ENCODE data around the gene CST4.
A peak's percentile ranks its signal among the peaks of the same experiment; 100 is the strongest.
"Not testable (repeated sequence)": the region's sequence is repeated elsewhere in the genome, so short reads cannot be mapped to it uniquely, and the experiment has no call there.

The CST4 gene

DNA sequence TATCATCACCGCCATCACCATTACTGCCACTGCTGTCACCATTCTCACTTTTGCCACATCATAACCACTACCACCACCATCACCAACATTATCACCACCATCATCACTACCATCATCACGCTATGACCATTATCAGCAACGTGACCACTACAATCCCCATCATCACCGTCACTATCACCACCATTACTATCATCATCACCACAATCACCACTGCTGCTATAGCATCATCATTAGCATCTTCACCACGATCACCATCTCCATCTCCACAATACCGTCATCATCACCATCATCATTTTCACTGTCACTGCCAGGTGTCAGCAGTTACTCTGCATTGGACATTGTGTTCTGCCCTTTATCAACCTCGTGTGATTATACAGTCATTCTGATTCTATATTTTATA lies 19.0 kb downstream of the CST4 start:
- TF ChIP-seq, protein P1, sequence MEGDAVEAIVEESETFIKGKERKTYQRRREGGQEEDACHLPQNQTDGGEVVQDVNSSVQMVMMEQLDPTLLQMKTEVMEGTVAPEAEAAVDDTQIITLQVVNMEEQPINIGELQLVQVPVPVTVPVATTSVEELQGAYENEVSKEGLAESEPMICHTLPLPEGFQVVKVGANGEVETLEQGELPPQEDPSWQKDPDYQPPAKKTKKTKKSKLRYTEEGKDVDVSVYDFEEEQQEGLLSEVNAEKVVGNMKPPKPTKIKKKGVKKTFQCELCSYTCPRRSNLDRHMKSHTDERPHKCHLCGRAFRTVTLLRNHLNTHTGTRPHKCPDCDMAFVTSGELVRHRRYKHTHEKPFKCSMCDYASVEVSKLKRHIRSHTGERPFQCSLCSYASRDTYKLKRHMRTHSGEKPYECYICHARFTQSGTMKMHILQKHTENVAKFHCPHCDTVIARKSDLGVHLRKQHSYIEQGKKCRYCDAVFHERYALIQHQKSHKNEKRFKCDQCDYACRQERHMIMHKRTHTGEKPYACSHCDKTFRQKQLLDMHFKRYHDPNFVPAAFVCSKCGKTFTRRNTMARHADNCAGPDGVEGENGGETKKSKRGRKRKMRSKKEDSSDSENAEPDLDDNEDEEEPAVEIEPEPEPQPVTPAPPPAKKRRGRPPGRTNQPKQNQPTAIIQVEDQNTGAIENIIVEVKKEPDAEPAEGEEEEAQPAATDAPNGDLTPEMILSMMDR (IDR thresholded peaks at IDR 0.05; ENCODE audit: low read depth, low read length) = no peak
- no peak for DNase-seq (ENCODE audit: extremely low read depth, low read depth)

DNA sequence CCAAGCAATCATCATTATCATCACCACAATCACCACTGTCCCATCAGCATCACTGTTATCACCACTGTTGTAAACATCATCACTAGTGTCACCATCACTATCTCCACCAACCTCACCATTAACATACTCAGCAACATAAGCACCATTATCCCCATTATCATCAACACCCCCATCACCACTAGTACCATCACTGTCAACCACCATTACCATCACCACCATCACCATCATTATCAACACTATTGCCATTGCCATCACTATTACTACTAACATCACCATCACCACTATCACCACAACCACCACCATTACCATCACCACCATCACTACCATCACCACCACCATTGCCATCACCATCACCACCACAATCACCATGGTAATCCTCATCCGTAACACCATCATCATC lies 19.5 kb downstream of the CST4 start:
- TF ChIP-seq, protein P1 (IDR thresholded peaks at IDR 0.05; ENCODE audit: low read depth, low read length) = no peak
- no peak for DNase-seq (ENCODE audit: extremely low read depth, low read depth)

DNA sequence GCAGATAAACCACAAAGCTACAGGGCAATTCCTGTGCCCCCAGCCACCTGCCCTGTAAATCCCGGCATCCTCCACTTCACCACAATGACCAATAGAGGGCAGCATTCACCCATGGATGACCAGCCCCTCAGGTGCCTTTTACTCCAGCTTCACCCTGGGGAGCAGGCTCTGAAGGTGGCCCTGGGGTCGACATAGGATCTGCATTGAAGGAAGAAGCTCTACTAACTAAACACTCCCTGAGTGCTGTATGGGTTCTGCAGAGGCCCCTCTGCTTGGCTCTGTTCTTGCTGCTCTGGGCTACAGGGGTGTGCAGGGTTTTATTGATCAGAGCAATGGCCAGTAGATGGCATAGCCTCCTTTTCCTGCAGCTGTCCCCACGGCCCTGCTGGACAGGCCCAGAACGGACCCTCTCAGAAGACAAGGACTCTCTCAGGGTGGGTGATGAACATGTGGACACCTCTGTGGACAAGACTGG lies 20.3 kb downstream of the CST4 start:
- TF ChIP-seq, protein P1 (IDR thresholded peaks at IDR 0.05; ENCODE audit: low read depth, low read length) = peak; percentile 77
- DNase-seq (ENCODE audit: extremely low read depth, low read depth) = no peak

DNA sequence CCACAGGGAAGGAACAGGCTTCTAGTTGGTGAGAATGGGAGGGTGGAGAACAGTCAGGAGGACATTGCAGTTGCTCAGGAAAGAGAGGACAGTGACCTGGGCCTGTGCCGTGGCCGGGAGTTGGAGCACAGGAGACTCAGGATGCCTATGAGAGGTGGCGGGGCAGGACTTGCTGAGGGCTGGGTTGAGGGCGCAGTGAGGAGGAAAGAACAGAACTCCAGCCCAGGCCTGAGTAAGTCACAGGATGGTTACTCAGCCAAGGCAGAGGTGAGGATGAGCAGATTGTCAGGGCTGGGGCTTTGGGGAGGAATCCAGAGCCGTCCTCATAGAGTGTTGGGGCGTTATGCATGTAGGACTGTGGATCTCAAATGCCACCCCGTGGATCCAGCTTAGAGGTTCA lies 21.2 kb downstream of the CST4 start:
- TF ChIP-seq, protein P1 (IDR thresholded peaks at IDR 0.05; ENCODE audit: low read depth, low read length) = no peak
- DNase-seq (ENCODE audit: extremely low read depth, low read depth) = no peak

DNA sequence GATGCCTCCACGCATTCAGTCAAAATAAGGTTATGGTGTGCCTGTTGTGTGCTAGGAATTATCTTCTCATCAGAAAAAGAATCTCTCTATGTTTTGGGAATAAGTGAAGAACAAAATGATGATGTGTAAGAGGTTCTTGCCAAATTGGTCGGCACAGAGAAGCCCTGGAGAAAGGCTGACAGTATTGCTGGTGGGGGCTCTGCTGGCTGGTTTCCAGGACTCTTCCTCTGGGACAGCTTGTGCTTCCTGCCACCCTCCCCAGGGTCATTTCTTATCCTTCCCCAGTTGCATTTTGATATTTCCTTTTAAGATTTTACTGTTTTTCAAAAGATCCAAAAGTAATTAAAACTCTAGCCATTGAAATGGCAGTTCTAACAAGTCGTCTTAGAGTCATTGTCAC lies 22.1 kb downstream of the CST4 start:
- no peak for DNase-seq (ENCODE audit: extremely low read depth, low read depth)

DNA sequence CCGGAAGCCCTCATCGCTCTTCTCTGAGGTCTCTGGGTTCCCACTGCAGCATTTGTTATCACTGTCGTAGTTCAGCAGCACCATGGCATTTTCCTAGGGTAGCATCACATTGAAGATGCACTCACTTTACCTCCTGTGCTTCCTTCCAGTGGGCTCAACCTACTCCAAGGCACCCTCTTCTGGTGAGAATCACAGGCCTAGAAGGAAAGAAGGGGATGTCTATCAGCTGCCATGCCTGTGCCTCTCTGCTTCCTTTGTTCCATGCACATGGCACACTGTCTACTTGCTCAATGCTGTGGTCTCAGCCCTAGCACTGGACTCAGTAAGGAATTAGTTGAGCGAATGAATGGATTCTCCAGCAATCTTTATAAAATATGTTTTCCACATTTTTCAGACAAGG lies 22.6 kb downstream of the CST4 start:
- TF ChIP-seq, protein P1 (IDR thresholded peaks at IDR 0.05; ENCODE audit: low read depth, low read length) = peak; percentile 20
- no peak for DNase-seq (ENCODE audit: extremely low read depth, low read depth)

More for the DNA sequence above, 22.1 kb downstream of the CST4 start:
- TF ChIP-seq, protein P1 (IDR thresholded peaks at IDR 0.05; ENCODE audit: low read depth, low read length) = no peak

DNA sequence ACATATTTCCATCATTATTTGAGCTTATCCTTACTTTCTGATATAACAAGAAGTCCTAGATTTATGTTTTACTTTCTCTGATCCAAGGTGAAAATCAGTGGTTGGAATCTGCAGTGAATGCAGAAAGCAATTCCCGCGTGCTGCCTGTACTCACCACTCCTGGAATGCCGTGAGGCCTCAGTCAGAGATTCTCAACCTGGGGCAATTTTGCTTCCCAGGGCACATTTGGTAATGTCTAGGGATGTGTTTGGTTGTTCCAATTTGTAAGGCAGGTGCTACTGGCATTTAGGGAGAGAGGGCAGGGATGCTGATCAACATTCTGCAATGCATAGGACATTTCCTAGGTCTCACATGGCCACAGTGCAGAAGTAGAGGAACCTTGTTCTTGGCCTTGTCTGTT lies 23.9 kb downstream of the CST4 start:
- no peak for DNase-seq (ENCODE audit: extremely low read depth, low read depth)
- TF ChIP-seq, protein P1 (IDR thresholded peaks at IDR 0.05; ENCODE audit: low read depth, low read length) = no peak

DNA sequence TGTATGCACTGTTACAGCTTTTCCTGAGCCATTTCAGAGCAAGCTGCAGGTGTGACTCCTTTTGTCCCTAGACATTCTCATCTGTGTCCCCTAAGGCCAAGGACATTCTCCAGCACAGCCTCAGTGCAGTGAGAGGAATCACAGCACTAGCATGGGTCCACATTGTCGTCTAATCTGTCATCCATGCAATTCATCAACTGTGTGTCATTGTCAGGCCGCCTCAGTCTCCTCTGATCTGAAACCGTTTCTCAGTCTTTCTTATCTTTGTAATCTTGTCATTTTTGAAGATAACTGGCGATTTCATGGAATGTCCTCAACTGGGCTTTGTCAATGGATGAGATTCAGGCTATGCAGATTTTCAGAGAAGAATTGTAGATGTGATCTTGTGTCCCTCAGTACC lies 24.8 kb downstream of the CST4 start:
- DNase-seq (ENCODE audit: extremely low read depth, low read depth) = not testable (repeated sequence)
